GM23248 (cell line): Measurements from ENCODE around the gene VCP. TPM values are rescaled to one million over a fixed set of nuclear protein-coding genes. Genes with fewer than 3 reads are reported as not detected.

ENCODE experiments used
- DNase-seq: peaks from one replicate; pipeline ENCODE4 v3.0.0-alpha.2; 2015
- H2AFZ ChIP-seq: fragments of 200-600 bp; sonication (generic); 2 replicates; pipeline ENCODE4 v1.6.1; 2016; ENCODE audit warnings: antibody characterized with exemption
- H3F3A ChIP-seq: fragments of 200-600 bp; sonication (generic); 2 replicates; pipeline ENCODE4 v1.6.1; 2016; ENCODE audit warnings: mild to moderate bottlenecking, antibody characterized with exemption, mixed run types; ENCODE audit not compliant: insufficient read depth
- H3K27ac ChIP-seq: fragments of 200-600 bp; sonication (generic); 2 replicates; pipeline ENCODE4 v1.5.1; 2016; ENCODE audit warnings: mild to moderate bottlenecking
- H3K27me3 ChIP-seq: fragments of 200-600 bp; sonication (generic); replicated peaks from 2 replicates; pipeline ENCODE4 v1.6.1; 2016; ENCODE audit warnings: mild to moderate bottlenecking; ENCODE audit not compliant: insufficient read depth
- H3K36me3 ChIP-seq: fragments of 200-600 bp; sonication (generic); 2 replicates; pipeline ENCODE4 v1.6.1; 2016; ENCODE audit warnings: low read depth, mild to moderate bottlenecking
- H3K4me1 ChIP-seq: fragments of 200-600 bp; sonication (generic); 2 replicates; pipeline ENCODE4 v1.6.1; 2016; ENCODE audit warnings: mild to moderate bottlenecking; ENCODE audit not compliant: insufficient read depth
- H3K4me2 ChIP-seq: fragments of 200-600 bp; sonication (generic); one replicate; pipeline ENCODE4 v1.6.1; 2016; ENCODE audit warnings: mild to moderate bottlenecking; ENCODE audit not compliant: unreplicated experiment
- H3K4me3 ChIP-seq: fragments of 200-600 bp; sonication (generic); 2 replicates; pipeline ENCODE4 v1.5.1; 2016; ENCODE audit warnings: mild to moderate bottlenecking
- H3K79me2 ChIP-seq: fragments of 200-600 bp; sonication (generic); 2 replicates; pipeline ENCODE4 v1.6.1; 2016; ENCODE audit warnings: mild to moderate bottlenecking; ENCODE audit not compliant: insufficient read depth
- H3K9ac ChIP-seq: fragments of 200-600 bp; sonication (generic); 2 replicates; pipeline ENCODE4 v1.6.1; 2016; ENCODE audit warnings: mild to moderate bottlenecking
- H3K9me2 ChIP-seq: fragments of 200-600 bp; sonication (generic); 2 replicates; pipeline ENCODE4 v1.6.1; 2016; ENCODE audit warnings: mixed run types, mild to moderate bottlenecking, moderate library complexity; ENCODE audit not compliant: insufficient read depth
- H3K9me3 ChIP-seq: fragments of 200-600 bp; sonication (generic); one replicate; pipeline ENCODE4 v1.6.1; 2017; ENCODE audit warnings: low read depth
- H4K20me1 ChIP-seq: fragments of 200-600 bp; sonication (generic); 2 replicates; pipeline ENCODE4 v1.6.0; 2016; ENCODE audit not compliant: insufficient read depth
- EZH2 ChIP-seq: fragments of 200-600 bp; sonication (generic); IDR thresholded peaks from 2 replicates; pipeline ENCODE4 v1.6.1; 2018; ENCODE audit warnings: antibody characterized with exemption, mild to moderate bottlenecking; ENCODE audit not compliant: insufficient read depth, poor library complexity, severe bottlenecking
- EZH2phosphoT487 ChIP-seq: fragments of 200-600 bp; sonication (generic); IDR thresholded peaks from 2 replicates; pipeline ENCODE4 v1.6.1; 2018; ENCODE audit warnings: antibody characterized with exemption, moderate library complexity, mild to moderate bottlenecking, low read depth; ENCODE audit not compliant: insufficient read depth
- WGBS, 2 experiments: methylation state at CpG; one replicate each; pipeline ENCODE4 v1.1.6; 2015 to 2017; ENCODE audit warnings: low lambda C conversion rate in 2 of 2, low coverage in 1 of 2; ENCODE audit errors: missing lambda C conversion rate in 2 of 2; 5-methylcytosine and 5-hydroxymethylcytosine counted together
- in situ Hi-C: fragments of 300-500 bp; cut with MboI; formaldehyde crosslinking; loops from 2 replicates; pipeline ENCODE4 v1.15.0; 2020
- polyA plus RNA-seq: library from polyadenylated mRNA; unstranded; fragments of >200 nt; fragmentation: Nextera tagmentation; extraction: Ambion mirVana; gene quantifications from 2 replicates; pipeline ENCODE4 v1.2.1, GENCODE V29; 2016
- small RNA-seq: library from RNA; depleted of rRNA; stranded (forward); fragments of <200 nt; gene quantifications from one replicate; pipeline ENCODE3, GENCODE V24; 2014; ENCODE audit warnings: low read depth, low replicate concordance
- total RNA-seq: library from RNA; depleted of rRNA; stranded (reverse); fragments of >200 nt; shearing (Covaris generic); gene quantifications from 2 replicates; pipeline ENCODE4 v1.2.3, GENCODE V29; 2014; rRNA removed

Gene VCP
- total and polyA plus RNA-seq, 2 experiments from 2014 or later = 255 to 295 TPM

GRCh38 chr9:35014517-35014916 is 57.9 kb downstream of the VCP start:
- no peak overlapping the region for H3K4me3 ChIP-seq
- H3K36me3 ChIP-seq = peaks cover 56% of the 10 kb centered on the region
- H3K4me1 ChIP-seq = no peaks in the 10 kb centered on the region
- no peaks in the 10 kb centered on the region for H3K9me2 ChIP-seq
- no peaks in the 10 kb centered on the region for H3K79me2 ChIP-seq
- in situ Hi-C loops = no loop called here
- no peaks in the 10 kb centered on the region for H3F3A ChIP-seq
- H4K20me1 ChIP-seq = no peaks in the 10 kb centered on the region
- H3K9ac ChIP-seq = no peak overlapping the region
- WGBS, 2 experiments = 50 to 54% methylated on average over 2 of the region's 2 CpGs
- TF ChIP-seq EZH2phosphoT487 = no peak
- no peak for TF ChIP-seq EZH2
- H3K27me3 ChIP-seq = no peaks in the 10 kb centered on the region
- H3K27ac ChIP-seq = no peak overlapping the region
- peaks cover 6% of the 10 kb centered on the region for H3K9me3 ChIP-seq
- no peak for DNase-seq
- no peak overlapping the region for H2AFZ ChIP-seq
- H3K4me2 ChIP-seq = no peak overlapping the region

- Histone ChIP-seq H3K36me3 (peaks cover 40% of the 10 kb centered on the region), H3K79me2 (no peaks in the 10 kb centered on the region), H3K9me3 (peaks cover 6% of the 10 kb centered on the region), H3K27me3 (no peaks in the 10 kb centered on the region), H2AFZ (no peak overlapping the region), H3K9me2 (no peaks in the 10 kb centered on the region), H3K9ac (no peak overlapping the region), H3K4me3 (no peak overlapping the region), H3K27ac (no peak overlapping the region), H3F3A (no peaks in the 10 kb centered on the region), H3K4me2 (no peak overlapping the region), H3K4me1 (no peaks in the 10 kb centered on the region), H4K20me1 (no peaks in the 10 kb centered on the region)
- in situ Hi-C loops = no loop called here
- DNase-seq = no peak
- WGBS, 2 experiments = 76 to 85% methylated on average over 3 of the region's 3 CpGs
- no peak for TF ChIP-seq EZH2phosphoT487
- no peak for TF ChIP-seq EZH2
Observed at GRCh38 chr9:35010351-35010958, 62.0 kb downstream of the VCP start.

Small RNA genes within 50 kb of the gene (small RNA-seq; reads per million reads assigned to genes)
- not detected for gene RN7SL338P

Other genes starting within 250 kb of the VCP start
- gene PHF24, start 114.3 kb downstream of the VCP start, total RNA-seq = 0.25 TPM in 1 of 2 replicates, not detected in the other
- 0.34 TPM in 1 of 2 replicates, not detected in the other for gene PHF24, start 114.3 kb downstream of the VCP start, polyA plus RNA-seq
- gene DNAJB5, start 82.9 kb downstream of the VCP start, total RNA-seq = 13.4 and 24.2 TPM in 2 replicates
- 10.7 and 10.9 TPM in 2 replicates for gene DNAJB5, start 82.9 kb downstream of the VCP start, polyA plus RNA-seq
- gene FANCG, start 7.3 kb upstream of the VCP start, total RNA-seq = 11.5 and 20.0 TPM in 2 replicates
- gene FANCG, start 7.3 kb upstream of the VCP start, polyA plus RNA-seq = 15.3 and 15.8 TPM in 2 replicates
- 16.4 and 17.4 TPM in 2 replicates for gene PIGO, start 24.0 kb upstream of the VCP start, total RNA-seq
- gene PIGO, start 24.0 kb upstream of the VCP start, polyA plus RNA-seq = 18.6 and 19.5 TPM in 2 replicates
- gene STOML2, start 30.5 kb upstream of the VCP start, total RNA-seq = 101 and 124 TPM in 2 replicates
- 120 and 129 TPM in 2 replicates for gene STOML2, start 30.5 kb upstream of the VCP start, polyA plus RNA-seq
- gene ATOSB, start 43.2 kb upstream of the VCP start, total RNA-seq = 44.3 and 50.4 TPM in 2 replicates
- gene ATOSB, start 43.2 kb upstream of the VCP start, polyA plus RNA-seq = 29.4 and 30.5 TPM in 2 replicates
- gene UNC13B, start 89.4 kb upstream of the VCP start, total RNA-seq = 11.9 and 15.3 TPM in 2 replicates
- 5.5 and 6.3 TPM in 2 replicates for gene UNC13B, start 89.4 kb upstream of the VCP start, polyA plus RNA-seq